SK-N-MC (cell line): Measurements from ENCODE around the gene CHST5.

Experiments used
- EZH2 ChIP-seq: fragments of 200-600 bp; sonication (generic); IDR thresholded peaks from one replicate; pipeline ENCODE4 v1.6.1; 2017; ENCODE audit warnings: antibody characterized with exemption
- FOXP2 ChIP-seq: optimal IDR thresholded peaks from 2 replicates; pipeline ENCODE3; 2011; ENCODE audit warnings: mild to moderate bottlenecking, moderate library complexity; ENCODE audit not compliant: insufficient read depth; ENCODE audit errors: extremely low read length, control extremely low read depth
- POLR2AphosphoS5 ChIP-seq: IDR thresholded peaks from 2 replicates; pipeline ENCODE4 v1.6.1; 2012; ENCODE audit warnings: mild to moderate bottlenecking, low read depth, low read length, borderline replicate concordance

GRCh38 chr16:75535211-75535843 is 581 bp downstream of the CHST5 start:
- TF ChIP-seq POLR2AphosphoS5: no peak
- TF ChIP-seq EZH2: no peak
- no peak for TF ChIP-seq FOXP2
